Activated CD8-positive, alpha-beta memory T cell treated with anti-CD3 and anti-CD28 coated beads for 4 hours (primary cell): Measurements from ENCODE around the gene NDUFB2.
"Not testable (repeated sequence)": the region's sequence is repeated elsewhere in the genome, so short reads cannot be mapped to it uniquely, and the experiment has no call there.

Source experiments
- DNase-seq, 2 donors: peaks; one replicate each; pipeline ENCODE4 v3.0.0-alpha.2; 2020; ENCODE audit warnings: low read depth in 2 of 2

Gene NDUFB2

DNA sequence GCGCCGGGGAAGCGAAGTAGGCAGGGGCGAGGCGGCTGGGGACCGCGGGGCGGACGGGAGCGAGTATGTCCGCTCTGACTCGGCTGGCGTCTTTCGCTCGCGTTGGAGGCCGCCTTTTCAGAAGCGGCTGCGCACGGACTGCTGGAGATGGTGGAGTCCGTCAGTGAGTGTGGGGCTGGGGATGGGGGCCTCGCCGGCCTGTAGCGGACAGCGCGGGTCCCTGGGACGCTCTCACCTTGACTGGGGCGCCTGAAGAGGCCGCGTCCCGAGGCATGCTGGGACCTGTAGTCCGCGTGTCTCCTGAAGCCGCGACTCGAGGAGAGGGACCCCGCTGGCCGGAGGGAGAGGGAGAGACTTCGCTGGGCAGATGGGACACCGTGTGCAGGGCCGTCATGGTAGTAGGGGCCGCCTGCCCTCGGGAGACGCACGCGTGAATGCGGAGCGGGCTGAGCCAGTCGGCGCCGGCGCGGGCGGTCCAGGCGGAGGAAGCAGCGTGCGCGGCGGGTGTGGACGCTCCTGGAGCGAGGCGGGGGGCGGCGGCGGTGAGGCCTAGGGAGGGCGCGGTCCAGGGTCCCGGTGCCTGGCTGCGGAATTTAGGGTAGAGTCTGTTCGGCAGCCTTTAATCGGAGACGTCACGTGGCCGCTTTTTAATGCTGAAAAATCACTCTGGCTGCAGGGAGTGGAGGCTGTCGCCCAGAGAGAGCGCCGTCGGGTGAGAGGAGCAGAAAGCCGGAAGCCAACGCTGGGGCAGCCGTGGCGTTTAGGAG is at the start of gene NDUFB2:
NDUFB2 (plus strand) TSS at position 29 of the 767 bp plus-strand sequence; CDS start at position 66, 37 bp downstream.
- peak; percentile 20 to 52 for DNase-seq

GRCh38 chr7:140646931-140647647 is 49.4 kb upstream of the NDUFB2 start:
- no peak for DNase-seq

DNA sequence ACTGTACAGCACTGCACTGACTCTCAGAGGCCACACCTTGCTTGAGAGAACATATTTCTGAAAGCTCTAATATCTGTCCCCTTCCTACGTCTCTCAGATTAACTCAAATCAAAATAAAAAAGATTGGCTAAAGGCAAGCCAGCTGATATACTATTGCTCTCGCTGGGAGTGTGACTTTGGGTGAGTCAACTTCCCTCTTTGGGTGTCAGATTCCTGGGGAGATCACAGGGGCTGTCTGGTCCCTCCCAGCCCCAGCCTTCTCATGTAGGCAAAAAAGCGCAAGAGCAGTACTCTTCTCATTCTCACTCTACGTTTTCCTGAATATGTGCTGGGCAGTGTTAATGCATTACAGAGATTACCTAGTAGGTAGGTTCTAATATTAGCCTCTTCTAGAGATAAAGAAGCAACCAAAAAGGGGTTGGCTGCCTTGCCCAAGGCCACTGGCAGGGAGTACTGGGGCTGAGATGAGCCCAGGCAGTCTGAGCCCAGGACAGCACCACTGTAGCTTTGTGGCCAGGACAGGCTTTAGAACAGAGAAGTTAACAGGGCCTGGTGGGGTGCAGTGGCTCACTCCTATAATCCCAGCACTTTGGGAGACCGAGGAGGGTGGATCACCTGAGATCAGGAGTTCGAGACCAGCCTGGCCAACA is 46.8 kb upstream of the NDUFB2 start:
- DNase-seq = no peak

GRCh38 chr7:140650367-140650766 is 46.1 kb upstream of the NDUFB2 start:
- DNase-seq = no peak

- no peak for DNase-seq
Observed at GRCh38 chr7:140653319-140654108, 43.0 kb upstream of the NDUFB2 start.

GRCh38 chr7:140654109-140654387 is 42.5 kb upstream of the NDUFB2 start:
- DNase-seq = no peak

- no peak for DNase-seq
Observed at GRCh38 chr7:140654661-140655060, 41.8 kb upstream of the NDUFB2 start.

DNA sequence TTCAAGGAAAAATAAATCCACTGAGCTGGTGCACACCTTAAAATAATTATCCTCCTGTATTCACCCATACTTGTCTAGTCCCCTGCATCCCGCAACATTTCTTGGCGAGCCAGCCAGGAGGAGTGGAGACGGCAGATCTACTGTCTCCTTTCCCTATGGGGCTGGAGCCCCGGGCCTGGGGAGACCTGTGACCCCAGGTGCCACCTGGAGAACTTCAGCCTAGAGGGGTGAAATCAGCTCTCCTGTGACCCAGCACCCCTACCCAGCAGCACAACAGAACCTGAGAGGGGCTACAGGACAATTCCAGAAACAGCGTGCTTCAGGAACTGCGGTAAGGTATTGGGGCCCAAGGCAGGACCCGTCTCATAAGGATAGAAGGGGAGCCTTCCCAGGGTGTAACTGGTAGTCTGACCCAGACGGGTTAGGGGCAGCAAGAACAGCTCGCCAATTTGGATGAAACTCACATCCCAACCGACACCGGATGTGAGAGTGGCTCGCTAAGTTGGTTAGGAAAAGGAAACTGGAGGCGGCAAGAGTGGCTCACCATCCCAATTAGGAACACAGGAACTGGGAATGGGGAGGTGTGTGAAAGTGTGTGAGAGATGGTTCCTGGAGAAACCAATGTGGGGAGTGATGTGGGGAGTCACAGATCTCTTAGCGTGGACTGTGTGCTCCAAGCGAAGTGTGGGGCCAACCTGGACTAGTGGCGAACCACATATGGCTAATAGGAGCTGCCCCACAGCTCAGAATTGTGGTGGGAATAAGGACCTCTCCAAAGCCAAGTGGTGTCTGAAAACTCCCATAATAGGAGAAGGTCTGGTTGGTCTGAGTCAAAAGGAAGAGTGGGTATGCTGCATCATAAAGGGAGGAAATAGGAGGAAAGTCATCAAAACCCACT is 40.7 kb upstream of the NDUFB2 start:
- no peak for DNase-seq

DNA sequence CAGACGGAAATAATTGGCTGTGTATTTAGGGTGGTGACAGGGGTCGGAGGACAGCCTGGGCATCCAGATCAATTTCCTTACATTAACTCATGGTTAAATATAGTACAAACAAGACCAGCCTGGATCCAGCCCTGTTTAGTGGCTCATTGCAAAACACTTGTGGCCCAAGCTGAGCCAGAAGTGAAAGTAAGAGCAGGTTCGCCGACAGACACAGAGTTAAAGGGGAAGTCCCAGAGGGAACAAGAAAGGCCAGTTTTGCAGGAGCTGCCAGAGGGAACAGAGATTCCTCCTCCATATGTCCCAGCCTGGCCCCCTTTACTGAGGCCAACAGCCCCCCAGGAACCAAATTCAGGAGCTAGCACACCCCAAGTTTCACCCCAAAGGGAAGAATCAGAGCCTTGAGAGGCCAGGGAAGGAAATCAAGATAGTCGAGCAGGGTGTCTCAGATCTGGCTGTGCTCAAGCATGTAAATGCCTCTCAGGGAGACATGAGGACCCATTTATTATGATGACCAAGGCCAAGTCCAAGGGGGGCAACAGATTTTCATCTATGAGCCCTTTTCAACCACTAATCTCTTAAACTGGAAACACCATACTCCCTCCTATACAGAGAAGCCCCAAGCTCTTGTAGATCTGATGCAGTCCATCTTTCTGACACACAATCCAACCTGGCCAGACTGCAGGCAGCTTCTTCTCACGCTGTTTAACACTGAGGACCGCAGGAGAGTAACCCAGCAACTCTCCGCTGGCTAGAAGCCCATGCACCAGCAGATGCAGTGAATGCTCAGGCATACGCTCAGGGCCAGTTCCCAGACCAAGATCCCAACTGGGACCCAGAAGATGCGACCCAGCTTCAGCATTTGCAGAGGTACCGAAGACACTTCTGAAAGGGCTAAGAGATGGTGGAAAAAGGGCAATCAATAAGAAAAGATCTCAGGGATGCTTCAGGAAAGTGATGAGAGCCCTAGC is 39.7 kb upstream of the NDUFB2 start:
- peak in 1 of 2 donors; percentile 26 for DNase-seq

DNA sequence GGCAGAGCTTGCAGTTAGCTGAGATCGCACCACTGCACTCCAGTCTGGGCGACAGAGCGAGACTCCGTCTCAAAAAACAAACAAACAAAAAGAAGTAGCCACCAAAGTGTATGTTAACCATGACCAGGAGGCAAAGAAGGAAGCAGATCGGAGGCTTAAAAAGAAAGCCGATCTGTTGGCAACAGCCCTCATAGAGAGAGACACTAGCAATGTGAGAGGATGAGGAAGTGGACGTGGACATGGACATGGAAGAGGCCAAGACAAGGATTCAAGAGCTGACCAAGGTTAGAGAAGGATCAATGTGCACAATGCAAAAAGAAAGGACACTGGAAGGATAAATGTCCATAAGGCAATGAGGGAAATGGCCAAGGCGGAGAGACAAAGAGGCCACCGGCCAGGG is 38.6 kb upstream of the NDUFB2 start:
- no peak for DNase-seq

GRCh38 chr7:140659856-140660255 is 36.7 kb upstream of the NDUFB2 start:
- DNase-seq = no peak

GRCh38 chr7:140661124-140661523 is 35.4 kb upstream of the NDUFB2 start:
- DNase-seq = no peak

DNA sequence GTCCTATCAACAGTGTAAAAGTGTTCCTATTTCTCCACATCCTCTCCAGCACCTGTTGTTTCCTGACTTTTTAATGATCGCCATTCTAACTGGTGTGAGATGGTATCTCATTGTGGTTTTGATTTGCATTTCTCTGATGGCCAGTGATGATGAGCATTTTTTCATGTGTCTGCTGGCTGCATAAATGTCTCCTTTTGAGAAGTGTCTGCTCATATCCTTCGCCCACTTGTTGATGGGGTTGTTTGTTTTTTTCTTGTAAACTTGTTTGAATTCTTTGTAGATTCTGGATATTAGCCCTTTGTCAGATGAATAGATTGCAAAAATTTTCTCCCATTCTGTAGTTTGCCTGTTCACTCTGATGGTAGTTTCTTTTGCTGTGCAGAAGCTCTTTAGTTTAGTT is 33.6 kb upstream of the NDUFB2 start:
- DNase-seq = not testable (repeated sequence)

- DNase-seq = no peak
Observed at GRCh38 chr7:140667476-140667875, 29.0 kb upstream of the NDUFB2 start.

DNA sequence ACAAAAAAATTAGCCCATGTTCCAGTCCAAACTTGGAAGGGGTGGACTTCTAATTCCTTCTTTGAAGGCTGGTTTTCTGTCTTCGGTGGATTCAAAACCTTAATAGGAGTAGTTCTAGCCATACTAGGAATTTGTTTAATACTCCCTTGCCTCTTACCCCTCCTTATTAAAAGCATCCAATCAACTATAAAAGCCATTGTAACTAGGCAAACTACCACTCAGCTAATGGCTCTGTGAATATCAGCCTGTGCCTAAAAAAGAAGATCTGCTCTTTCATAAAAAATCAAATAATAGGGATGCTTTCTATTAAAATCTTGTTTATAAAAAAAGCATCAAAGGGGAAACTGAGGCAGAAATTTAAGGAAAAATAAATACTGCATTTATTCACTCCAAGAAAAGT is 27.9 kb upstream of the NDUFB2 start:
- DNase-seq = no peak

DNA sequence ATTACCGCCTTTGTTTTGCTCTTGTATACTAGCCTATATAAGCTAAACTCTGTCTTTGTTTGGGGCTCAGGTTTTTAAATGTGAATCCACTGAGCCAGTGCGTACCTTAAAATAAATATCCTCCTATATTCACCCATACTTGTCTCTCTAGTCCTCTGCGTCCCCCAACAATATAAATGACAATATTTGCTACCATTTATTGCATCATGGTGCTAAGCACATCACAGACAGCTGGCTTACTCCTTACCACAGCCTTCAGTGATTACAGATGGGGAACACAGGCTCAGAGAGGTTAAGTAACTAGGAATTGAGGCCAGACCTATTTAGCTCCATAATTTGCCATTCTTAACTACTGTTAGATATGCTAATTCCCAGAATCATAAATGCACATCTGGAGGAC is 27.2 kb upstream of the NDUFB2 start:
- DNase-seq = no peak

- not testable (repeated sequence) for DNase-seq
Observed at GRCh38 chr7:140669862-140670261, 26.6 kb upstream of the NDUFB2 start.

- DNase-seq = no peak
Observed at GRCh38 chr7:140670343-140670935, 26.1 kb upstream of the NDUFB2 start.

- DNase-seq = no peak
Observed at GRCh38 chr7:140671966-140672365, 24.5 kb upstream of the NDUFB2 start.
